BJ (cell line): ENCODE results near the gene SPPL2A. TPM values are rescaled to one million over a fixed set of nuclear protein-coding genes. Genes with fewer than 3 reads are reported as not detected.

ENCODE experiments used
- CTCF ChIA-PET: fragments of 350-600 bp; formaldehyde crosslinking; extraction: SDS; loops from one replicate; lab custom pipeline; 2021; ENCODE audit warnings: antibody characterized with exemption, inconsistent platforms; lab: Yijun Ruan, JAX
- POLR2A ChIA-PET: fragments of 300-600 bp; sonication (Branson Sonifier 250); formaldehyde crosslinking; extraction: SDS; loops from one replicate; lab custom pipeline; 2021; ENCODE audit warnings: antibody characterized with exemption; lab: Charles Lee
- DNase-seq: peaks from one replicate; pipeline ENCODE4 v3.0.0-alpha.2; 2011; ENCODE audit warnings: low read depth
- H3K27me3 ChIP-seq: 2 replicates; pipeline ENCODE4 v1.6.0; 2011; ENCODE audit warnings: low read length; ENCODE audit not compliant: control insufficient read depth, insufficient read depth
- H3K36me3 ChIP-seq: 2 replicates; pipeline ENCODE4 v1.5.1; 2011; ENCODE audit warnings: low read length; ENCODE audit not compliant: control insufficient read depth, insufficient read depth
- H3K4me3 ChIP-seq: 2 replicates; pipeline ENCODE4 v1.5.1; 2011; ENCODE audit warnings: low read depth, mild to moderate bottlenecking, control low read depth, low read length
- polyA plus RNA-seq: library from polyadenylated mRNA; depleted of rRNA; stranded (reverse); fragments of >200 nt; gene quantifications from 2 replicates; pipeline ENCODE4 v1.2.3, GENCODE V29; 2011
- TF ChIP-seq, protein P1 (sequence below): IDR thresholded peaks from 2 replicates; pipeline ENCODE4 v1.5.1; 2011; ENCODE audit warnings: low read depth, mild to moderate bottlenecking, control low read depth, inconsistent platforms, low read length, moderate library complexity; ENCODE audit not compliant: insufficient read depth

SPPL2A gene
- polyA plus RNA-seq, 1 experiment, result 48.6 TPM

DNA sequence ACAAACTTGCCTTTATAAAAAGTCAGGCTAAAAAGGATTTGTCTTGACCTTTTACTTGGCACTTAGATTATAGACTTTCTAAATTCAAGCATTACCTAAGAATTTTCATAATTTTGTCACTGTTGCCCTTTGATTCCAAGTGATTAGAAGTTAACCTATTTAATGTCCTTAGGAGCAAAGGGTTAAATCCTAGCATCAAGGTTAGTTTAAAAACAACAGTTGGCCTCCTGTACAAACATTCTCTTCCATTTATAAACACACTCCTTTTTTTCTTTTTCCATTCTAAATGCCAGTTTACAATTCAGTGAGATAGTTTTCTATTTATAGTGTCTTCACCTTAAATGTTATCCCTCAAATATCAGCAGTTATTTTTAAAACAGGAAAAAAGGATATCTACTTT, 18.4 kb upstream of the SPPL2A start:
- no peak overlapping the region for H3K4me3 ChIP-seq
- CTCF ChIA-PET, result no interaction called here
- POLR2A ChIA-PET, result no interaction called here
- DNase-seq, result no peak
- TF ChIP-seq, protein P1, sequence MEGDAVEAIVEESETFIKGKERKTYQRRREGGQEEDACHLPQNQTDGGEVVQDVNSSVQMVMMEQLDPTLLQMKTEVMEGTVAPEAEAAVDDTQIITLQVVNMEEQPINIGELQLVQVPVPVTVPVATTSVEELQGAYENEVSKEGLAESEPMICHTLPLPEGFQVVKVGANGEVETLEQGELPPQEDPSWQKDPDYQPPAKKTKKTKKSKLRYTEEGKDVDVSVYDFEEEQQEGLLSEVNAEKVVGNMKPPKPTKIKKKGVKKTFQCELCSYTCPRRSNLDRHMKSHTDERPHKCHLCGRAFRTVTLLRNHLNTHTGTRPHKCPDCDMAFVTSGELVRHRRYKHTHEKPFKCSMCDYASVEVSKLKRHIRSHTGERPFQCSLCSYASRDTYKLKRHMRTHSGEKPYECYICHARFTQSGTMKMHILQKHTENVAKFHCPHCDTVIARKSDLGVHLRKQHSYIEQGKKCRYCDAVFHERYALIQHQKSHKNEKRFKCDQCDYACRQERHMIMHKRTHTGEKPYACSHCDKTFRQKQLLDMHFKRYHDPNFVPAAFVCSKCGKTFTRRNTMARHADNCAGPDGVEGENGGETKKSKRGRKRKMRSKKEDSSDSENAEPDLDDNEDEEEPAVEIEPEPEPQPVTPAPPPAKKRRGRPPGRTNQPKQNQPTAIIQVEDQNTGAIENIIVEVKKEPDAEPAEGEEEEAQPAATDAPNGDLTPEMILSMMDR, result no peak
- no peaks in the 10 kb centered on the region for H3K36me3 ChIP-seq
- no peaks in the 10 kb centered on the region for H3K27me3 ChIP-seq

DNA sequence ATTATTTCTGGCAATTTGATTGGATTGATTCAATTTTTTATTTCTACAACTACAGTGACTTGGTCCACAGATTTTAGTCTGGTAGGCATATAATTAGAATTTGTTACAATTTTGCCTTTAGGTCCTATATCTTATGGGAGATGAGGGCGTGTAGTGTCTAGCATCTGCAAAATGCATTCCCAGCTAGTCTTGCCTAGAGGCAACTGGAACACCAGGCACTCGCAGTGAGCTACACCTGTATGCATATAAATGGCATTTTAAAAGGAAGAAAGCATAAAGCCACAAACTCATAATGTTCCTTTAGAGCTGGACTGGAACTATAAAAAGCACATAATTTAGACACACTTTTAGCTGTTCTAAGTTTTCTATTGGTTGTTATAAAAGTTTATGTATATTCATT, 17.9 kb upstream of the SPPL2A start:
- Histone ChIP-seq H3K27me3 (no peaks in the 10 kb centered on the region), H3K4me3 (no peak overlapping the region), H3K36me3 (no peaks in the 10 kb centered on the region)
- TF ChIP-seq, protein P1, result no peak
- no peak for DNase-seq
- POLR2A ChIA-PET, result no interaction called here
- CTCF ChIA-PET, result no interaction called here

DNA sequence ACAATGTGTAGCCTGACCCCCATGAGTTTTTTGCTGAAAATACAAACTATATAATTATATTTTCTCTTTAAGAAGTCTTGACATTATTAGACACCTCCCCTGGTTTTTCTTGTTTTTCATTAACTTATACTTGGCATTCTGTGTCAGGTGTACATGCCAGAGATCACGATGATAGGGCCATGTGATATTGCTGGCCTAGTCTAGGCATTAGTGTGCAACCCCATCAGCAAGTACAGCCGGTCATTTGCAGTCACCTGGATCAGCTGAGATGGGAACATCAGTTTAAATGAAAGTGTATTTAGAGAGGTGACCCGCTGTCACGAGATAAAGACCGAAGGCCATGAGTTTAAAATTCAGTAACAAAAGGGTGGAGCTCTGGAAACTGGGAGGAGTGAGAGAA, 12.6 kb upstream of the SPPL2A start:
- TF ChIP-seq, protein P1, result no peak
- ChIA-PET CTCF (interaction anchor here (1.0 kb wide), 1 partner anchor 41 kb away, joined by 3 read pairs; no protein-coding TSS in a partner anchor), POLR2A (no interaction called here)

DNA sequence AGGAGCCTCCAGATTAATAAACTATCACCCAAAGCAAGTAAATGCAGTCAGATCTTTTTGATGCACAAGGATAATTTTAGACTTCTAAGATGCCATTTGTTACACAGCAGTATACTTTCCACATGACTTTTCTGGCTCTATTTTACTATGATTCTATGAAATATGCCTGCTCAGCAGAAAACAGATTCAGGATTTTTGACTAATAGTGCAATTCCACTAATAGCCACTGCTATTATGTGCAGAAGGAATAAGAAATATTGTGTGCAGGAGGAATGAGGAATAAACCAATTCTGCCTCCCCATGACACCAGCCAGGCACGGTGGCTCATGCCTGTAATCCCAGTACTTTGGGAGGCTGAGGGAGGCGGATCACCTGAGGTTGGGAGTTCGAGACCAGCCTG, 11.5 kb upstream of the SPPL2A start:
- no peak for DNase-seq
- ChIA-PET POLR2A (no interaction called here), CTCF (interaction anchor here (0.7 kb wide), 1 partner anchor 14 kb away, joined by 3 read pairs; no protein-coding TSS in a partner anchor)
- H3K27me3 ChIP-seq, result no peaks in the 10 kb centered on the region
- no peak overlapping the region for H3K4me3 ChIP-seq
- TF ChIP-seq, protein P1, result no peak
- H3K36me3 ChIP-seq, result no peaks in the 10 kb centered on the region

More for the DNA sequence above, 12.6 kb upstream of the SPPL2A start:
- Histone ChIP-seq H3K4me3 (no peak overlapping the region), H3K36me3 (no peaks in the 10 kb centered on the region), H3K27me3 (no peaks in the 10 kb centered on the region)
- no peak for DNase-seq

DNA sequence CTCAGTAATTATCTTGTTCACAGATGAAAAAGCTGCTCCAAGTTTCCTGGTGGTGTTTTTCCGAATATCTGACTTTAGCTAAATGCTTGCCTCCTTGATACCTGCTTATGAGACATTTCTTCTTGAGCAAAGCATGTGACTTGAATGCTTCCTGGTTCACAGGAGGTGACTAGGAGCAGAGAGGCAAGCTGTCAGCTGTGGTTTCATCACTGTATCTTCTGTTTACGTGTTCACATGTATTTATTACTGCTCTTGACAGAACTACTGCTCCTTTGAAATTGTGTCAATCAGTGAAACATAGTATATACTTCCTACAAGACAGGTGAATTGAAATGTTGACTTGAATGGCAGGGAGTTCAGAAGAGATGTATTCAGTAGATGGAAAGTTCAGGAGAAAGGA, 8.9 kb upstream of the SPPL2A start:
- DNase-seq, result no peak
- TF ChIP-seq, protein P1, result no peak
- no peaks in the 10 kb centered on the region for H3K27me3 ChIP-seq
- ChIA-PET CTCF (no interaction called here), POLR2A (no interaction called here)
- H3K36me3 ChIP-seq, result no peaks in the 10 kb centered on the region
- no peak overlapping the region for H3K4me3 ChIP-seq
